K562 (cell line): Measurements from ENCODE around the gene DCAF4L1. TPM values are rescaled to one million over a fixed set of nuclear protein-coding genes. Genes with fewer than 3 reads are reported as not detected.

Experiments used
- DACH1 ChIP-seq: fragments of 450-650 bp; IDR thresholded peaks from 2 replicates; pipeline ENCODE4 v1.6.1; 2018; ENCODE audit not compliant: partially characterized antibody
- EHMT2 ChIP-seq: fragments of 450-650 bp; IDR thresholded peaks from 2 replicates; pipeline ENCODE4 v1.6.1; 2018; ENCODE audit warnings: antibody characterized with exemption
- ILF3 ChIP-seq: fragments of 450-650 bp; IDR thresholded peaks from 2 replicates; pipeline ENCODE4 v1.6.1; 2018; ENCODE audit warnings: antibody characterized with exemption, mild to moderate bottlenecking, moderate library complexity, borderline replicate concordance
- NONO ChIP-seq, 2 experiments: fragments of 200-400 bp in 1 of 2; fragments of 450-650 bp in 1 of 2; formaldehyde crosslinking in 1 of 2; IDR thresholded peaks; 2 replicates each; pipeline ENCODE4 v1.6.1; 2017; ENCODE audit warnings: low read depth in 2 of 2, mild to moderate bottlenecking in 2 of 2, moderate library complexity in 2 of 2, low read length in 1 of 2
- NR2C1 ChIP-seq, 2 experiments: fragments of 450-650 bp; IDR thresholded peaks; 2 replicates each; pipeline ENCODE4 v1.6.1; 2017; ENCODE audit warnings: mild to moderate bottlenecking in 2 of 2, antibody characterized with exemption in 1 of 2, inconsistent platforms in 1 of 2, missing compliant biosample characterization in 1 of 2, missing genetic modification characterization in 1 of 2
- NR2F6 ChIP-seq: fragments of 450-650 bp; formaldehyde crosslinking; IDR thresholded peaks from 2 replicates; pipeline ENCODE4 v1.4.0; 2020; ENCODE audit warnings: mild to moderate bottlenecking
- NUFIP1 ChIP-seq: fragments of 450-650 bp; IDR thresholded peaks from 2 replicates; pipeline ENCODE4 v1.6.1; 2018; ENCODE audit not compliant: partially characterized antibody
- PTBP1 ChIP-seq: fragments of 200-400 bp; formaldehyde crosslinking; IDR thresholded peaks from 2 replicates; pipeline ENCODE4 v1.6.1; 2017; ENCODE audit warnings: low read depth, low read length
- SAP30 ChIP-seq: fragments of 200-600 bp; sonication (generic); IDR thresholded peaks from 2 replicates; pipeline ENCODE4 v1.6.1; 2012; ENCODE audit warnings: borderline replicate concordance, low read depth, mild to moderate bottlenecking, moderate library complexity, low read length, control low read depth, inconsistent platforms; ENCODE audit not compliant: insufficient read depth, poor library complexity, severe bottlenecking
- SMC3 ChIP-seq: conservative IDR thresholded peaks from 2 replicates; pipeline ENCODE4 v1.6.1; 2011; ENCODE audit warnings: low read depth, low read length, improper control_type of control experiment; ENCODE audit not compliant: insufficient read depth
- SPI1 ChIP-seq: IDR thresholded peaks from 2 replicates; pipeline ENCODE4 v1.6.1; 2011; ENCODE audit warnings: low read depth, low read length, control low read depth, borderline replicate concordance
- TCF7L2 ChIP-seq: fragments of 150-350 bp; IDR thresholded peaks from 2 replicates; pipeline ENCODE4 v1.6.1; 2016; ENCODE audit warnings: low read depth, mild to moderate bottlenecking, low read length, moderate library complexity
- ZBTB17 ChIP-seq: fragments of 450-650 bp; formaldehyde crosslinking; IDR thresholded peaks from 2 replicates; pipeline ENCODE4 v1.4.0; 2020; ENCODE audit warnings: mild to moderate bottlenecking
- ZNF274 ChIP-seq: IDR thresholded peaks from 2 replicates; pipeline ENCODE4 v1.6.1; 2011; ENCODE audit warnings: low read depth, mild to moderate bottlenecking, low read length, moderate library complexity, borderline replicate concordance
- polyA plus RNA-seq, 8 experiments: library from polyadenylated mRNA; depleted of rRNA in 4 of 8; stranded (reverse) in 5 of 8; unstranded in 3 of 8; fragments of >200 nt; fragmentation: Nextera tagmentation in 2 of 8; fragmentation: Illumina TruSeq in 1 of 8; extraction: Ambion mirVana in 2 of 8; extraction: Trizol in 1 of 8; gene quantifications; 2 replicates each; pipeline versions ENCODE4 v1.2.1 to v1.2.3, GENCODE V29; 2011 to 2014; ENCODE audit warnings: inconsistent platforms in 1 of 8, missing spikeins in 1 of 8
- total RNA-seq, 7 experiments: library from RNA; depleted of rRNA in 6 of 7; stranded (reverse); fragments of >200 nt in 6 of 7; fragmentation: Illumina TruSeq in 2 of 7; extraction: Trizol in 2 of 7; gene quantifications; 2 replicates each; pipeline versions ENCODE4 v1.2.1 to v1.2.3, GENCODE V29; 2011 to 2021; ENCODE audit warnings: low replicate concordance in 1 of 7
- TF ChIP-seq, protein P1 (sequence below): sonication (generic); formaldehyde crosslinking; IDR thresholded peaks from 2 replicates; pipeline ENCODE4 v1.8.1; 2023; ENCODE audit warnings: mild to moderate bottlenecking, missing genetic modification reagents, moderate library complexity
- TF ChIP-seq, protein P2 (sequence below): sonication (generic); formaldehyde crosslinking; IDR thresholded peaks from 2 replicates; pipeline ENCODE4 v1.4.0; 2020; ENCODE audit warnings: mild to moderate bottlenecking, missing genetic modification reagents
- TF ChIP-seq, protein P3 (sequence below): IDR thresholded peaks from 2 replicates; pipeline ENCODE4 v1.6.1; 2012; ENCODE audit warnings: low read depth, low read length, improper control_type of control experiment, borderline replicate concordance

The DCAF4L1 gene
- total and polyA plus RNA-seq, 9 of the 15 experiments (the other 6 are each of a cell fraction or from before 2014, with no cell fraction given), result 0.17 to 0.64 (median 0.36) TPM

DNA sequence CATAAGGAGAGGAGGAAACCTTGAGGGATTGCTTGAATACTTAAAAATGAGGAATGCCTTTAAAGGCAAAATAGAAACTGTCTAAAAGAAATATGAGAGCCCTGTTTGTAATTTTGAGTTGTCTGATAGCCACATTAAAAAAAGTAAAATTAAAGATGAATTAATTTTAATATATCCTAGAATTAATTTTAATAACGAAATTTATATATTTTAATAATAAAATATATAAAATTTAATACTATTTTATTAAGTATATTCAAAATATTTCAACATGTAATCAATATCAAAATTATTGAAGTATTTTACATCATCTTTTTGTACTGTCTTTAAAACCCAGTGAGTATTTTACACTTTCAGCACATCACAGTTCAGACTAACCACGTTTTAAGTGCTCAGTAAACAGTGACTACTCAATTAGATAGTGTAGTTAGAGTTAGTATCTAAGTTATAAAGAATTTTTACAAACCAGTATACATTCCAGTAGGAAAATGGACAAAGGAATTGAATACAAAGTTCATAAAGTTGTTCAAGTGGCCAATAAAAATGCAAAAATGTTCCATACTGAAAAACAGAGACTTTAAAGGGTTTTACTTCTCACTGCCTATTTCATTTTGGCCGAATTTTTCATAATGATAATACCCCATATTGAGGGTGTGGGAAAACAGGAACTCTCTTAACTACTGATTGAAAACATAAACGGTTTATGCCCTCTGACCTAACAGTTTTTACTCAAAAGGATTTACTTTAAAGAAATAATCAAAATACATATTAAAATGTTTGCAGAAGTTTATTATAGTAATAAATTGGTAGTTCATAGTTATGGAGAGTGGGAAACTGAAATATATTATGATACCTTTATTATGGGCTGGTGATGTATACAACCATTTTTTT, 11.7 kb downstream of the DCAF4L1 start (continued):
- no peak for TF ChIP-seq SAP30
- no peak for TF ChIP-seq ZNF274
- peak; percentile 73; the same call in 1 of the 2 replicates for TF ChIP-seq NR2C1 (IDR thresholded peaks at IDR 0.05)
- TF ChIP-seq NR2C1 (tag; IDR thresholded peaks at IDR 0.05), result no peak
- no peak for TF ChIP-seq DACH1
- no peak for TF ChIP-seq NUFIP1
- TF ChIP-seq TCF7L2, result no peak
- TF ChIP-seq, protein P1, sequence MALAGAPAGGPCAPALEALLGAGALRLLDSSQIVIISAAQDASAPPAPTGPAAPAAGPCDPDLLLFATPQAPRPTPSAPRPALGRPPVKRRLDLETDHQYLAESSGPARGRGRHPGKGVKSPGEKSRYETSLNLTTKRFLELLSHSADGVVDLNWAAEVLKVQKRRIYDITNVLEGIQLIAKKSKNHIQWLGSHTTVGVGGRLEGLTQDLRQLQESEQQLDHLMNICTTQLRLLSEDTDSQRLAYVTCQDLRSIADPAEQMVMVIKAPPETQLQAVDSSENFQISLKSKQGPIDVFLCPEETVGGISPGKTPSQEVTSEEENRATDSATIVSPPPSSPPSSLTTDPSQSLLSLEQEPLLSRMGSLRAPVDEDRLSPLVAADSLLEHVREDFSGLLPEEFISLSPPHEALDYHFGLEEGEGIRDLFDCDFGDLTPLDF (CRISPR knock-in tag), result no peak
- no peak for TF ChIP-seq NR2F6 (CRISPR knock-in tag)
- no peak for TF ChIP-seq ILF3
- TF ChIP-seq, protein P2, sequence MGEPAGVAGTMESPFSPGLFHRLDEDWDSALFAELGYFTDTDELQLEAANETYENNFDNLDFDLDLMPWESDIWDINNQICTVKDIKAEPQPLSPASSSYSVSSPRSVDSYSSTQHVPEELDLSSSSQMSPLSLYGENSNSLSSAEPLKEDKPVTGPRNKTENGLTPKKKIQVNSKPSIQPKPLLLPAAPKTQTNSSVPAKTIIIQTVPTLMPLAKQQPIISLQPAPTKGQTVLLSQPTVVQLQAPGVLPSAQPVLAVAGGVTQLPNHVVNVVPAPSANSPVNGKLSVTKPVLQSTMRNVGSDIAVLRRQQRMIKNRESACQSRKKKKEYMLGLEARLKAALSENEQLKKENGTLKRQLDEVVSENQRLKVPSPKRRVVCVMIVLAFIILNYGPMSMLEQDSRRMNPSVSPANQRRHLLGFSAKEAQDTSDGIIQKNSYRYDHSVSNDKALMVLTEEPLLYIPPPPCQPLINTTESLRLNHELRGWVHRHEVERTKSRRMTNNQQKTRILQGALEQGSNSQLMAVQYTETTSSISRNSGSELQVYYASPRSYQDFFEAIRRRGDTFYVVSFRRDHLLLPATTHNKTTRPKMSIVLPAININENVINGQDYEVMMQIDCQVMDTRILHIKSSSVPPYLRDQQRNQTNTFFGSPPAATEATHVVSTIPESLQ (CRISPR knock-in tag), result no peak
- TF ChIP-seq EHMT2, result no peak
- no peak for TF ChIP-seq NONO (IDR thresholded peaks at IDR 0.05; ENCODE audit: low read depth in 2 of 2, low read length in 1 of 2)
- TF ChIP-seq SMC3, result no peak
- TF ChIP-seq, protein P3, sequence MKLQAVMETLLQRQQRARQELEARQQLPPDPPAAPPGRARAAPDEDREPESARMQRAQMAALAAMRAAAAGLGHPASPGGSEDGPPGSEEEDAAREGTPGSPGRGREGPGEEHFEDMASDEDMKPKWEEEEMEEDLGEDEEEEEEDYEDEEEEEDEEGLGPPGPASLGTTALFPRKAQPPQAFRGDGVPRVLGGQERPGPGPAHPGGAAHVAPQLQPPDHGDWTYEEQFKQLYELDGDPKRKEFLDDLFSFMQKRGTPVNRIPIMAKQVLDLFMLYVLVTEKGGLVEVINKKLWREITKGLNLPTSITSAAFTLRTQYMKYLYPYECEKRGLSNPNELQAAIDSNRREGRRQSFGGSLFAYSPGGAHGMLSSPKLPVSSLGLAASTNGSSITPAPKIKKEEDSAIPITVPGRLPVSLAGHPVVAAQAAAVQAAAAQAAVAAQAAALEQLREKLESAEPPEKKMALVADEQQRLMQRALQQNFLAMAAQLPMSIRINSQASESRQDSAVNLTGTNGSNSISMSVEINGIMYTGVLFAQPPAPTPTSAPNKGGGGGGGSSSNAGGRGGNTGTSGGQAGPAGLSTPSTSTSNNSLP, result 0 out of 2 replicates have a peak, but pooled peaks have one; percentile 6
- TF ChIP-seq ZBTB17 (CRISPR knock-in tag), result no peak
- no peak for TF ChIP-seq PTBP1
- peak; percentile 32; the same call in 1 of the 2 replicates for TF ChIP-seq SPI1
